HG03378 (cell line): ENCODE measurements around the gene MYOZ3.

Experiments
- ATAC-seq: cut with Tn5 transposase; IDR thresholded peaks from one replicate; pipeline ENCODE4 v1.9.1; 2021; ENCODE audit warnings: mild to moderate bottlenecking, moderate library complexity; ENCODE audit not compliant: unreplicated experiment

MYOZ3 gene

DNA sequence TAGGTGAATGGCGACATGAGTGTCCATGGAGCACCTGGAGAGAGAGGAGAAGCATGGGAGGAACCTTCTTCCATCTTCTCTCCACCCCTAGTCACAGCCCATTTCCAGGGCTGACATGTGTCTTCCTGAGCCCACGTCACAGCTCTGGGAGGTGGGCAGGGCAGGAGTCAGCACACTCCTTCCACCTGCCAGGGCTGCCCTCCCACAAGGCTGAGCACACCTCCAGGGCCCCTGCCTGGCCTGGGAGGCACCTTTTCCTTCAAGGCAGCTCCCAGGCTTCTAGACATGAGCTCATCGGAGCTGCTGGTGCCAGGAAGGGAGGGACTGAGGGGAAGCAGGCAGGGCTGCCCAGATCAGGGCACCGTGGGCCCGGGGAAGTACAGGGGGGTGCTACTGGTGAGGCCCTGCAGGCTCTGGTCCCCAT is 34.2 kb upstream of the MYOZ3 start:
- ATAC-seq = no peak

DNA sequence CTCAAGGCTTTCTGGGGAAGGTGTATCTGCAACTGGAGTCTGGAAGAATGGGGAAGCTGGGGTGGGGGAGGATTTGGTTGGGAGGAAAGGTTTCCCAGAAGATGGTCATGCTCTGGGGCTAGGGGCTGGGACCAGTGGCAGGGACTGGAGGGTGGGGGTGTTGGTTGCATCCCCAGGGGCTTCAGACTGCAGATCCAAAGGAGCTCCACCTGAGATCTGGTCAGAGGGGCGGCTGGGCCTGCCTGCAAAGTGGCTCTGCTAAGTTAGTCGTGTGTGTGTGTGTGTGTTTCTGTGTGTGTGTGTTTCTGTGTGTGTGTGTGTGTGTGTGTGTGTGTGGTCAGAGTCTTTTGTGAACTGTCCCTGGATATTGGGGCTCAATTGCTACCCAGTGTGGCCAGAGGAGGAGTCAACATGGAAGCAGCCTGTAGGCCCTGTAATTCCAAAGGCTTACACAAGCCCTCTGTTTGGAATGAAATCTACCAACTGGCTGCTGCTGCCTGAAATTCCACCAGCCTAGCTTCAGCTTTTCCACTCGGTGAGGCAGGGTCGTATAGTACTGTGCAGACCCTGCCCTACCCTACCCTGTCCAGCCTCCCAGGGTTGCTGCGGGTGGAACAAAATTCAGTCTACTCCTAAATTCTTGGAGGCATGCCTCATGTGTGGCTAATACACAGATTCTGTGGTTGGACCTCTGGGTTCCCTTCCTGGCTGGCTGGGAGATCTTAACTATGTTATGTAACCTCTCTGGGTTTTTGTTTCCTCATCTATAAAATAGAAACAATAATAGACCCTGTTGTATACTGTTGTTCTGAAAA is 33.1 kb upstream of the MYOZ3 start:
- no peak for ATAC-seq

DNA sequence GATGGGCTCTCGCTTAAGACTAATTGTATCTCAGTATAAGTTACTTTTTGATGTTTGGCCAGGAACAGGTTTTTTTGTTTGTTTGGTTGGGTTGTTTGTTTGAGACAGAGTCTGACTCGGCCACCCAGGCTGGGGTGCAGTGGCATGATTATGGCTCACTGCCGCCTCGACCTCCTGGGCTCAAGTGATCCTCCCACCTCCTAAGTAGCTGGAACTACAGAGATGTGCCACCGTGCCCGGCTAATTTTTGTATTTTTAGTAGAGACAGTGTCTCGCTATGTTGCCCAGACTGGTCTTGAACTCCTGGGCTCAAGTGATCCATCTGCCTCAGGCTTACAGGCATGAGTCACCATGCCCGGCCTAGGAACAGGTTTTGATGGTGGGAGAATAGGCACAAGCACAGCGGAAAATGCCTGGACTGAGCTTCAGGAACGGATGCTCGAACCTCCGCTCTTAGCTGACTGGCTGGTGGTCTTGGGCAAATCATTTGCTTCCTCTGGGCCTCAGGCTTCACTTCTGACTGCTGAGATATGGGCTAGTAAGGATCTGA is 32.0 kb upstream of the MYOZ3 start:
- no peak for ATAC-seq

DNA sequence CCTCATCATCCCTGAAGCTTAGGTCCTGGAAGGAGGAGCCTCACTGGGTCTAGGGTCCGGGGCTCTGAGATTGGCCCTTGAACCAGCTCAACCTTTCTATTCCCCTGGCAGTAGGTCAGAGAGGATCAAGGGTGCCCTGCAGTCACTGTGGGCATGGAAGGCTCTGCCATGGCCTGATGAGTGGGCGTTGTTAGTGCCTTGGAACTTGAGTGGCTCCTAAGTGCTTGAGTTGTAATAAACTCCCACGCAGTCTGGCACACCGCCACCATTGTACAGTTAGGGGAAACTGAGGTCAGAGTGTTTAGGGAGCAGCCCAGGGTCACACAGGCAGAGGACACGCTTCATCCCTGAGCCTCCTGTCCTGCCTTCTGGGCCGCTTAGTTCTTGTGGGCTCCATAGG is 31.0 kb upstream of the MYOZ3 start:
- ATAC-seq = no peak

DNA sequence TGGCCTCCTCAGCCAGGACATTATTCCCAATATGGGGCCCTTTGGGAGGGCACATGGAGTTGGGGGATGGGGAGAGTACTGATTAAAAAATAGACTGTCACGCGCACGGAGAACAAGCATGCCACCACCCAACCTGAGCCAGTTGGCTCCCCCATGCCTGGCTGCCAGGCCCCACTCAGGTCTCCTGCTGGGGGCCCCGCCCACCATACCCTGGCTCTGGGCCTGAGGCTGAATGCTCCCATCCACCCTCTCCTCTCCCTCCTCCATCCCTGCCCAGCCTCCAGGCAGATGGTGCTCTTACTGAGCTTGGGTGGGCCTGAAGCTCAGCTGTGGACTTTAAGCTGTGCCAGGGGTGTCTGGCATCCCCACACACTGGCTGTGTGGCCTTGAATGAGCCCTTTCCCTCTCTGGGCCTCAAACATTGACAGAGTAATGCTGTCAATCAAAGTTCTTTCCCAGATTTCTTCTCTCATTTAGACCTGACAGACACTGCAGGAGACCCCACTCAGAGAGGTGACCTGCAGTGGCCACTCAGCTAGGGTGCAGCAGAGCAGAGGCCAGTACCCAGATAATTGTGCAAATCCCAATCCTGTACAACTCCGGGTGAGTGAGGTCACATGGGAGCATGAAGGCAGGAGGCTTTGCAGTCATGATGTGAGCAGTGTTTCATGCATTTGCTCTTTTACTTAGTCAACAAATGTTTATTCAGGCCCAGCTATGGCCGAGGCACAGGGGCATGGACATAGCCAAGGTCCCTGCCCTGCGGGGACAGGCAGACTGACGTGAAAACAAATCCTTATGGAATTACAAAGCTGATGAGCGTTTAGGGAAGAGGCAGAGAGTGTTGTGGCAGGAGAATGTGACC is 30.4 kb upstream of the MYOZ3 start:
- ATAC-seq = no peak

DNA sequence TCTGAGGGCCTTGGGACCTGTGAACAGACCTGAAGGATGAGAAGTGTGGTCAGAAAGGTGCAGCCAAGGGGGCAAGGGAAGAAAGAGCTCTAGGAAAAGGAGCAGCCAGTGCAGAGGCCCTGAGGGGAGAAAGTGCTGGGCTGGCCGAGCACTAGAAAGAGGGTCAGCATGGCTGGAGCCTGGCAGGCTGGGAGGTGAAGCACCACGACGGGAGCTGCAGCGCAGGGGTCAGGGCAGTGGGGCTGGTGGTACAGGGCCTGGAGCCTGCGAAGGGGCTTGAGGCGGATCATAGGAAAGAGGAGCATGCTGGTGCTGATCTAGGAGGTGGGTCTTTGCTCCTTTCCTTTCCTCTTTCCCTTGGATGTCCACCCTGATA is 29.7 kb upstream of the MYOZ3 start:
- ATAC-seq = no peak

DNA sequence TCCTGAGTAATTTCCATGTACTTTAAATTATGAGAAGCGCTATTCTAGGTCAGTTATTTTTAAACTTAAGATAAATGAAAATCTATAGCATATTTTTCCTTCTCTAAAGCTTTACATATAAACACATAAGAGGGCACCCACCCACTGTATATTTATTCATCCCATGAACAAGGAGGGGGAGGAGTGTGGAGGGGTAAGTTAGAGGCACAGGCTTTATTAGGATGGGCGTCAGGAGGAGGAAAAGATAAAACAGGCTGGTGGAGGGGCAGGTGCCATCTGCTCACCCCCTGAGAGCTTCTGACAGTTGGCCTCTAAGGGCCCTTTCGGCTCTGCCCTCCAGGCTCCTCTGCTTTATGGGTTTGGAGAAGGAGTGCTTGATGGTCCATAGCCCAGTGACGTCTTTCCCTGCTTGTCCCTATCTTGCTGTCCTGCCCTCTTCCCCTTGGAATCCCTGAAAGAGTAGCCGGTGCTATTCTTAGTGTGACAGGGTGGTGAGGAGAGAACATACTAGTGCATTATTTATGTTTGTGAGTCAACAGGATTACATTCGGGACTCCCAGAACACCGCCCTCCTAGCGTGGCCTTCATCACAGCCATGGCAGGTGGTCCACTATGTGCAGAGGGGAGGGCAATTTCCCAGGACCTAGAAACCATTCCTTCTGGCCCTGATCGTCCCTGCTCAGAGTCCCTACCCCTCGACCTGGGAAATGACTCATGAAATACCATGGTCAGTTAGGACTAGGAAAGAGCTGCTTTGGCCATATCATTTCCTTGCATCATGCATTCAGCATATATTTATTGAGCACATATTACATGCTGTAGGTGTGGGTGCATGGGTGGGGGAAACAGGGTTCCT is 28.5 kb upstream of the MYOZ3 start:
- no peak for ATAC-seq

DNA sequence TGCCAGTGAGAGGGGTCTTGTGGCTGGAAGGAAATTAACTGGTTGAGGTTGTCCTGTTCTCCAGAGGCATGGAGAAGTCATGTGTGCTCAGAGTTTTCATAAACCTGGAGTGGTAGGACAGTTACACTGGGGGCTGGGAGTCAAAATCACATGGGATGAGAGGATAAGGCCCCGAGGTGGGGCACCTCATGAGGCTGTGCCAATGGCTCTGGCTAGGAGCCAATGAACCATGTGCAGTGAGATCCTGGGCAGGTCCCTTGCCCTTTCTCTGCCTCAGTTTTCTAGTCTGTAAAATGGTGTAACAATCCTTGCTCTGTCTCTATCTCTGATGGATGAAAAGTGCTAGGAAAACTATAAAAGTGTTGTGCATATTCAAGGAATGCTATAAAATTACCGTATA is 27.6 kb upstream of the MYOZ3 start:
- no peak for ATAC-seq

DNA sequence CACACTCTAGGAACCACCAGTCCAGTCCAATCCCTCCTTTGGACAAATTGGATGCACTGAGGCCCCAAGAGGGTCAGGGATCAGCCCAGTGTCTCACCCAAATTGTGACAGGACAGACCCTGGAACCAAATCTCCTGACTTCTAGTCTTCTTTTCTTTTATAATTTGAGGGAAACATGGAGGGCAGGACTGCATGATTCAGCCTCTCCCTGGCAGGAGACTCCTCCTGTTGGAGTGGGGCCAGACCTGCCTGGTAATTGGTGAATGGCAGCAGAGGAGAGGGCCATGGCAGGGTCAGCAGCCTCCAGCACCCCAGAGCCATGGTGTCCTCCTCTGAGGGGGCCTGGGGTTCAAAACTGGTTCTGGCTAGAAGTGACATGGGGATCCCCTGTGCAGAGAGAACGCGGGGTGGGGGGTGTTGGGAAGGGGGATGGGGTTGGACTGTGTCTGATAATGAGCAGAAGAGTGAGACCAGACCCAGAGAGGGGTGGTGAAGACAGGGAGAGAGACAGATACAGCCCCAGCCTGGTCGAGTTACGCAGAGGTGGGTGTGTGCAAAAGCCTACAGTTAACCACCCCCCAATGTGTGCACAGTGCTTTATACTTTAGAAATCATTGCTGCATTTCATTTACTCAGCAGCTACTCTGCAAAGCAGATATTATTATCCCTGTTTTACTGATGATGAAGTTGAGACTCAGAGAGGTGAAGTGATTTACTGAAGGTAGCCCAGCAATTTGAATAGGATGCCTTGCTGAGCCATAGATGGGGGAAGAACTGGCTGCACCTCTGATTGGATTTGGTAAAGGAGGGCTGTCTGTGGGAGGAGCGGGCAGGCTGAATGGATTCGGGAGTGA is 24.4 kb upstream of the MYOZ3 start:
- ATAC-seq = no peak

DNA sequence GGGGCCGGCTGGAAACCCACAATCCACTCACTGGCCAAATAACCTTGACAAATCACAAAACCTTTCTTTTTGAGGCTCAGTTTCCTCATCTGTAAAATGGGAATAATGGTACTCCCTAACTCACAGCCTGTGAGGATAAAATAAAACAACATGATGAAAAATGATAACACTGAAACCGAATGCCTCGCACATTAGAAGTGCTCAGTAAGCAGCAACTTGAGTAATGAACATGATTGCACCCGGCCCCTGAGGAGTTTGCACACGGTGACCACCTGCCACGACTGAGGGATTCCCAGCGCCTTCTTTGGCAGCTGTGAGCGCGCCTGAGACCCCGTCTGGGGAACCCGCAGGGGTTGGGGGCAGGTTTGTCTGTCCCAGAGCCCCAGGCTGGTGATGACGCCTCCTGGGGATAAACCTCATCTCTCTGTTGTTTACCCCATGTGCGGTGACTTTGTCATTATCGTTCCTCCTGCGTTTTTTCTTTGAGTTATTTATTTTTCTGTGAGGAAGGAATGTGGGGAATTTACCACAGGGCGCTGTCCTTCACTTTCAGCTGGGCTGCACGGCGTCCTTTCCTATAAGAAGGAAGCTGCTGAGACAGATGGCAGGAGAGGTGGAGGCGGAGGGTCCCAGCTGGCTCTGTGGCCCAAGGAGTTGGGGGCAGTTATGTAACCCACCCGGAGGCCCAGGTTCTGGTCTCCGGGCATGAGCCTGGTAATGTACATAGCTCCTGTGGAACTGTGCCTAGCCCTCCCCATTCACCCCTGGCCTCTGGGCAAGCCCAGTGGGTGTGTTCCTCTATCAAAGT is 23.6 kb upstream of the MYOZ3 start:
- no peak for ATAC-seq

DNA sequence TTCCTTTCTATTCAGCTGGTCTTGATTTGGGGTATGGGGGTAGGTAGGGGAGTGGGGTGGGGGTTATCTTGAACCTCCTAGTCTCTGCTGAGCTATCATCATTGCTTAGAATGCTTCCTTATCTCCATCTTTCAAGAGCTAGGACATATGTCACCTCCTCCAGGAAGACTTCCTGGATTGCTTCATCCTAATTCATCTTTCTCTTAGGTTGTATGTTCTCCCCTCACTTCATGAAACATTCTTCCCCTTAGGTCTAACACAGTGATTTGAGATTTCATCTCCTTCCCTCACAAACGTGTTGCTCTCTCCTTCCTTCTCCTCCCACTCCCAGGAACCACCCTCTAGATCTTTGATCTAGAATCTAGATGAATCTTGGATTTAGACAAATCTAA is 23.0 kb upstream of the MYOZ3 start:
- ATAC-seq = no peak

DNA sequence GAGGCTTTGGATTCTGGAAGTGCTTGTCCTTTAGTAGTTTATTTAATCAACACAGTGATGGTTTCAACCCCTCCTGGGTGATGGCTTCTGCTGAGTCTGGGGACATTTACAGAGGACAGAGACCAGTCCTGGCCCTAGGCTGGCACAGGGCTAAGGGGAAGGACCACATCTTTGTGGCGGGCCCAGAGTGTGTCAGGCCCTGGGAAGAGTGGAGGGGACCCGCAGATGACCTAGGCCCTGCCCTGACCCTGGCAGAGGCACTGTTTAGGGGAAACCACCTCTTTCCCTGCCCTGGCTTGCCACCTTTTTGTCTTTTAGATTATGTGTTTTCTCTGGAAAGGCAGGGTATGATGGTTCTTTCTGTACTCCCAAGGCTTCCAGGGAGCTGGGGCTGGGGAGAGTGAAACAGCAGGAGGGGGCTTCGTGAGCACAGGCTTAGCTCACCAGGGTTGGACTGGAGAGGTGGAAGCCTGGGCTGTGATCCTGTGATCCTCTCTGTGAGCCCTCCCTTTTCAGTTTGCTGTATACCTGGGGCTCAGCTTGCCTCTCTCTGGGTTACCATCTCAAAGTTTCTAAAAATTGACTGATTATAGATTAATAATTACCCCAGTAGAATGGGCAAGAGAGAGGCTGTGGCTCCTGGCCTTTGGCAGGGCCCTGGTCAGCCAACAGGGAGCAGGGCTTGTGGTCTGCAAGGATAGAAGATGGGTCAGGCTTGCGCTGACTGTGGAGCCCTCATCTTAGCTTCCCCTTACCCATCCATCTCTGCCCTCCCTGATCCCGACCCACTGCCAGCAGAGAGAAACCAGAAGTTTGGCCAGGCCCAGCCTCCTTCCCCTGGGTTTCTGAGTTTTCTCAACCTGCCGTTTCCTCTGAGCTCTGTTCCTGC is 22.3 kb upstream of the MYOZ3 start:
- no peak for ATAC-seq

DNA sequence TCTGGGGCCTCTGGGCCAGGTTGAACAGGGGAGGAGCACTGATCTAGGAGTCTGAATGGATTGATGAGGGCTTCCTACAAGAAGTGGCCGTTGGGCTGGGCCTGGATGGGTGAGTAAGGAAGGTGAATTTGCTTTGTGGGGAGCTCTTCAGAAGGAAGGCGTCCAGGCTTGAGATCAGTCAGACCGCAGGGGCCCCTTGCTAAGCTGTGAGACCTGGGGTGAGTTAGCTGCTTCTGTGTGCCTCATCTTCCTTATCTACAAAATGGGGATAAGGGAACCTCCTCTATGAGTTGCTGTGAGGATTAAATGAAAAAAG is 21.7 kb upstream of the MYOZ3 start:
- no peak for ATAC-seq

DNA sequence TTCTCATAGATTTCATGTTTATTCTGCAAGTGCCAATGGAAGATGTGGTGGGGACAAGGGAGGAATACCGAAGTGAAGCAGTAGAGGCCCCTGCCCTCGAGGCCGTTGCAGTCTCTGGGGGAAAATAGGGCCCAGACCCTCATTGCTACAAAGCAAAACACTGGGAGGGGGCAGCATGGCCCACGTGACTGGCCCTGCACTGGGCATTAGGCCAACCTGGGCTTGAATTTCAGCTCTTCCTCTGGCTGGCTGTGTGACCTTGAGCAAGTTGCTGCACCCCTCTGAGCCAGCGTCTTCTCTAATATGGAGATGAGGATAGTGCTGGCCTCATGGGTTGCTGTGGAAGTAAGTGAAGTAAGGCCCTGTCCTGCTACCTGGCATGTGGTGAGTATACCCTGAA is 21.3 kb upstream of the MYOZ3 start:
- ATAC-seq = no peak

DNA sequence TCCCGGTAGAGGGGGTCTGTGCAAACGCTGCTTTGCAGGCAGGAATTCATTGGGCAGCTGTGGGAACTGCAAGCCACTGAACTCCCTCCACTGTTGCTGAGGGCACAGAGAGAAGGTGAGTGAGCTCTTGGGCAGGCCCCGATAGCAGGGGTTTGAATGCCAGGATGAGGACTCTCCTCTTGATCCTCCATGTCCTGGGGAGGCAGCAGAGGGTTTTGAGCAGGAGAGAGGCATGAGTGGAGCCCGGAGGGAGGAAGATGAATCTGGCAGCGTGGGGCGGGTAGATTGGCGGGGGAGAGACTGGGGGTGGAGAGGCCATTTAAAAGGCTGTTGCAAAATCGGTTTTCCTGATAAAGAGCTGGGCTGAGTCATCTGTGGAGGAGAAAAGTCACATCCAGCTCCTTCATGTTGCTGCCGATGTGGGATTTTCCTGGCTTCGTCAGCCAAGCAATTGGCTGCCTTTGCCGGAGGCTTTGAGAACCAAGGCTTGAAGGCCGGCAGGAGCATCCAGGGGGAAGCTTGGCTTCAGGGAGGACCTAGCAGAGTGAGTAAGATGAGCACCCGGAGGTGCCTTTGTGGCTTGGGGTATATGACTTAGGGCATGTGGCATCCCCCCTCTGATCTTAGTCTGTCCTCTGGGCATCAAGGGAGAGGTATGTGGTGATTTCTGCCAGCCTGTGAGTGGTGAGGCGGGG is 20.6 kb upstream of the MYOZ3 start, which contains the start of gene SYNPO:
Gene SYNPO, plus strand, starts transcription at position 350 of the 695 bp plus-strand sequence. CDS start 7,616 bp downstream, outside the sequence.
- no peak for ATAC-seq

DNA sequence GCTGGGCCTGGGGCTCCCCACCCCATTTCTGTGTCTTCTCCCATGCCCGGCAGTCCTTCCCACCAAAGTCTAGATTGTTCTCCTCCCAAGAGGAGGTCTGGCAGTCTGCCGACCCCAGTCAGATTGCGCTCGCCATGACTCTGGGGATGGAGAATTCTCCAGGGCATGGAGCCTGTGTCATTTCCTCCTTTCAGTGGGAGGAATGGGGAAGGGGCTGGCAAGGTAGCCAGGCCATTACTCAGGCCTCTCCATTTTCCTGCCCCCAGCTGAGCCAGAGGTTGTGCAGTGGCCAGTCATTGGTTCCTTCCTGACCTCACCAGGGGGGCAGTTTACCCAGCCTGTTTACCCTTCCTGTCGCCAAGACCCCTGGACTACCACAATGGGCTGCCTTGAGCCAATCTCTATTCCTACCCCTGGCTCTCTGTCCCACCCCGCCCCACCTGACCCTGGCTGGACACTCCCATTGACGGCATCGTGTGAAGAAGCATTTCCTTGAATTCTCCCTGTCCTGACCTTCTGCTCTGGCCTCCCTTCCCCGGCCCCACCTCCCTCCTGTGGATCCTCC is 20.0 kb upstream of the MYOZ3 start:
- ATAC-seq = no peak

DNA sequence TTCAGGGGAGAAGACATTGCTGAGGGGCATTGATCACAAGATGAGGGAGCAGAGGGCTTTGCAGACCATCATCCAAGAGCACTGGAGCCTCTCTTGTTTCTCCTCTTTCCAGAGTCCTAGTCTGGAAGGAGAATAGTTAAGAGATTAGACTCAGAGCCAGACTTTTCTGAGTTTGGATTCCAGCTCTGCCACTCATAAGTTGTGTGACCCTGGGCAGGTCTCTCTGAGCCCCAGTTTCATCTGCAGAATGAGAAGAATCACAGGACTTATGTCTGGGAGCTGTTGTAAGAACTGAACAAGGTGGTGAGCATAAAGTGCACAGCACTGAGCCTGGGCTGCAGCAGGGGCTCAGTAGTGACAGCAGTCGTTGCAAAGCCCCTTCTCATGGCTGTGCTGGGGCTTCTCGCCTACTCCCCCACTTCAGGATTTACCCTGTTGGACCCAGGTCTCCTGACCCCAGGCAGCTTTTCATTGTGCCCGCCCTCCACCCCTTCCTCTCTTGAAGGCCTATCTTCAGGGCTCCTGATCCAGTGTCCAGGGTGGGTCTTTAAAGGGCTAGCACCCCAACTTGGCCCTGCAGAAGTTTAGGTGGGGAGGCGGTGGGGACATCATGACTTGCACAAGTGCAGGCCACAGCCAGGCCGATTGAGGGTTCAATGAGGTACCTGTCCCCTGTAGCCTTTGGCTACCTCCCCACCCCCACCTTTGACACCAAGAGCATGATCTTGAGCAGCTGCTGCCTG is 19.1 kb upstream of the MYOZ3 start:
- ATAC-seq = no peak
